Heart right ventricle (tissue), 16 donors: Measurements from ENCODE around the gene RNF13. TPM values are rescaled to one million over a fixed set of nuclear protein-coding genes. Genes with fewer than 3 reads are reported as not detected.

ENCODE experiments used
- ATAC-seq, 8 donors: fragments of 200-7000 bp; cut with Tn5 transposase; one replicate each; pipeline ENCODE4 v1.9.1; 2020; ENCODE audit warnings: mild to moderate bottlenecking in 8 of 8, moderate library complexity in 8 of 8, moderate number of reproducible peaks in 1 of 8
- DNase-seq, 2 donors: peaks; one replicate each; pipeline ENCODE4 v3.0.0-alpha.2; 2020
- H3K27ac ChIP-seq, 10 donors: fragments of 200-600 bp; sonication (generic) in 2 of 10; one replicate each; pipeline versions ENCODE4 v1.5.0 to v1.8.0; 2020 to 2022; ENCODE audit warnings: mild to moderate bottlenecking in 3 of 10
- H3K27me3 ChIP-seq, 7 donors: fragments of 200-600 bp; one replicate each; pipeline ENCODE4 v1.8.0; 2021 to 2022; ENCODE audit warnings: mild to moderate bottlenecking in 2 of 7
- H3K36me3 ChIP-seq, 9 donors: fragments of 200-600 bp; sonication (generic) in 1 of 9; one replicate each; pipeline versions ENCODE4 v1.5.0 to v1.8.0; 2020 to 2022; ENCODE audit warnings: mild to moderate bottlenecking in 2 of 9
- H3K4me1 ChIP-seq, 9 donors: fragments of 200-600 bp; sonication (generic) in 1 of 9; one replicate each; pipeline versions ENCODE4 v1.5.0 to v1.8.0; 2020 to 2022; ENCODE audit warnings: mild to moderate bottlenecking in 4 of 9
- H3K4me3 ChIP-seq, 10 donors: fragments of 200-600 bp; sonication (generic) in 2 of 10; one replicate each; pipeline versions ENCODE4 v1.5.0 to v1.8.0; 2020 to 2022; ENCODE audit warnings: mild to moderate bottlenecking in 7 of 10, moderate library complexity in 2 of 10
- H3K9me3 ChIP-seq, 11 donors: fragments of 200-600 bp in 10 of 11; sonication (generic) in 2 of 11; one replicate each; pipeline versions ENCODE4 v1.5.0 to v1.8.0; 2013 to 2022; ENCODE audit warnings: mild to moderate bottlenecking in 2 of 11, control low read depth in 1 of 11, moderate library complexity in 1 of 11
- WGBS, 2 donors: extraction: QIAGEN DNeasy Blood & Tissue Kit; methylation state at CpG; one replicate each; pipeline ENCODE4 v1.1.7; 2013; ENCODE audit warnings: inconsistent platforms in 1 of 2; 5-methylcytosine and 5-hydroxymethylcytosine counted together
- intact Hi-C, 10 donors: fragments of 100-400 bp; cut with DNase I; formaldehyde crosslinking; loops; one replicate each; pipeline versions ENCODE4 v1.11.1 to v1.14.2; 2022
- polyA plus RNA-seq, 2 donors: library from polyadenylated mRNA; stranded (reverse); fragments of 200-250 nt; gene quantifications; one replicate each; pipeline ENCODE4 v1.2.3, GENCODE V29; 2013
- total RNA-seq, 10 donors: library from RNA; stranded (reverse); fragmentation: NEBNext Ultra II Directional in 3 of 10; extraction: Animal tissue kit (Norgen Biotek cat#: 25700) in 3 of 10; gene quantifications; one replicate each; pipeline versions ENCODE4 v1.2.1 to v1.2.4, GENCODE V29; 2021 to 2023
- TF ChIP-seq, protein P1 (sequence below), 9 donors: fragments of 200-600 bp; sonication (generic) in 2 of 9; IDR thresholded peaks; one replicate each; pipeline versions ENCODE4 v1.5.0 to v1.8.0; 2021 to 2022; ENCODE audit warnings: antibody characterized with exemption in 9 of 9, mild to moderate bottlenecking in 5 of 9, moderate library complexity in 1 of 9
- donor health status: Arrhythmogenic right ventricular cardiomyopathy.
- donor health status: ischemic (EF 13 %, LVEDD 7.1; RV severe dilation, severe dysfunction).
- donor health status: healthy with polysubstance abuse.
- donor health status: DM: no; HTN: yes; CAD: no.
- donor health status: DM: no; HTN: no; CAD: no.
- donor health status: ischemic (EF 25% LVEDD 6.9; RV normal size, moderate dysfunction).
- donor health status: ischemic (EF 25% LVEDD 5.7; RV mildly dilated, moderate dysfunction).
- donor health status: healthy.
- donor health status: DM: yes; HTN: yes; CAD: no.
- donor health status: Ischemic cardiomyopathy.
- donor health status: ischemic (EF 35%, LVEDD 5.7; RV mildly dilated, moderate dysfunction).
- donor health status: nonischemic (EF 11% LVEDD 7.7; RV severe dilation, severe dysfunction).
- donor health status: DM: yes; HTN: yes; CAD: no.
- donor health status: PGD.
- donor health status: ischemic (EF 29% LVEDD 5.4; RV normal size, mild dysfunction).
- donor health status: nonischemic (EF 23%, LVEDD 6.1; RV moderate dilation, normal function).

RNF13 gene
- total and polyA plus RNA-seq, 12 donors: 24.8 to 72.3 (median 52.4) TPM

DNA sequence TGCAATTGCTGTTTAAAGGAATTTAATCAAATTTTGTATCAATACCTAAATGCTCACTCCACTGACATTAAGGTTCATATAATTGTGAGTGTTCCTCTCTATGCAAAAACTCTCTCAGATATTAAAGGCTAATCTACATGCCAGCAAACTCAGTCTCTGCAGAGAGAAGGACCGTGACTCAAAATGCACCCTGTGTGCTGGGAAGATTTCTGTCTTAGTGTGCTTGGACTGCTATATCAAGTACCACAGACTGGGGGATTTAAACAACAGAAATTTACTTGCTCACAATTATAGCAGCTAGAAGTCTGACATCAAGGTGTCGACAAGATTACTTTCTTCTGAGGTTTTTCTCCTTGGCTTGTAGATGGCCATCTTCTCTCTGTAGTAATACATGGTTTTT, 176.3 kb downstream of the RNF13 start:
- Histone ChIP-seq H3K36me3 (no peaks in the 10 kb centered on the region), H3K27ac (no peak overlapping the region), H3K4me3 (no peak overlapping the region), H3K9me3 (peaks cover 0 to 8% (median 4%) of the 10 kb centered on the region in 11 donors), H3K27me3 (no peaks in the 10 kb centered on the region), H3K4me1 (peaks cover 0 to 5% (median 0%) of the 10 kb centered on the region in 9 donors)
- DNase-seq (no peak), ATAC-seq (no peak)
- TF ChIP-seq, protein P1, sequence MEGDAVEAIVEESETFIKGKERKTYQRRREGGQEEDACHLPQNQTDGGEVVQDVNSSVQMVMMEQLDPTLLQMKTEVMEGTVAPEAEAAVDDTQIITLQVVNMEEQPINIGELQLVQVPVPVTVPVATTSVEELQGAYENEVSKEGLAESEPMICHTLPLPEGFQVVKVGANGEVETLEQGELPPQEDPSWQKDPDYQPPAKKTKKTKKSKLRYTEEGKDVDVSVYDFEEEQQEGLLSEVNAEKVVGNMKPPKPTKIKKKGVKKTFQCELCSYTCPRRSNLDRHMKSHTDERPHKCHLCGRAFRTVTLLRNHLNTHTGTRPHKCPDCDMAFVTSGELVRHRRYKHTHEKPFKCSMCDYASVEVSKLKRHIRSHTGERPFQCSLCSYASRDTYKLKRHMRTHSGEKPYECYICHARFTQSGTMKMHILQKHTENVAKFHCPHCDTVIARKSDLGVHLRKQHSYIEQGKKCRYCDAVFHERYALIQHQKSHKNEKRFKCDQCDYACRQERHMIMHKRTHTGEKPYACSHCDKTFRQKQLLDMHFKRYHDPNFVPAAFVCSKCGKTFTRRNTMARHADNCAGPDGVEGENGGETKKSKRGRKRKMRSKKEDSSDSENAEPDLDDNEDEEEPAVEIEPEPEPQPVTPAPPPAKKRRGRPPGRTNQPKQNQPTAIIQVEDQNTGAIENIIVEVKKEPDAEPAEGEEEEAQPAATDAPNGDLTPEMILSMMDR (IDR thresholded peaks at IDR 0.05): no peak
- 86 to 88% methylated on average over 2 of the region's 2 CpGs for WGBS, 2 donors
- intact Hi-C loops: no loop called here

- no peak overlapping the region for H3K27ac ChIP-seq
Observed at GRCh38 chr3:149990423-149990948, 177.5 kb downstream of the RNF13 start.

DNA sequence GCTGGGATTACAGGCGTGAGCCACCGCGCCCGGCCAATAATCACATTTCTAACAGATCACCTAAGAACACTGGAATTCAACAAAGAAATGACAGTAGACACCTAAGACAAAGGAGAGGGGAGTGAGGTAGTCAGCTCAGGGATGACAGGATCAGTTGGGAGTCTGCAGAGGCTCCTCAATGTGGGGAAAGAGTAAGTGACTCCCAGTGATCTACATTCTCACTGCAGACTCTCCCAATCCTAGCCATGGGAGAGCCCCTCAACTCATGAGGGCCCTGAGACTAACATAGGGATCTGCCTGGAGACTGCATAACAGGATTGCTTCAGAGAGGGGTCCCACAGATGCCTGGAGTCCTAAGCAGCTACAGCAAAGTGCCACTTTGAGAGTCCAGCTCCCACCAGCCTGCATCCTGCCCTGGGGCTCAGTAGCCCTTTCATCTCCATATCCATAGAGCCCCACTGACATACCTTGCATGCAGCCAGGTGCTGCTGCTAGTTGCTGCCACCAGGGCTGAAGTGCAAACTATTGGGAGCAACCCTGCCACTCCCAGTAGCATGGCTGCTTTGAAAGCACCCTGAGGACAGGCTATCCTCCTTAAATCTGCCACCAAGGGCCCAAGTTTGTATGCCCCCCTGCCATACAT, 179.5 kb downstream of the RNF13 start:
- TF ChIP-seq, protein P1 (IDR thresholded peaks at IDR 0.05): no peak
- no peaks in the 10 kb centered on the region for H3K36me3 ChIP-seq
- no peak overlapping the region for H3K27ac ChIP-seq
- DNase-seq (no peak), ATAC-seq (no peak)
- H3K27me3 ChIP-seq: no peaks in the 10 kb centered on the region
- H3K4me3 ChIP-seq: no peak overlapping the region
- 93 to 98% methylated on average over 4 of the region's 4 CpGs for WGBS, 2 donors
- H3K9me3 ChIP-seq: peaks cover 0 to 26% (median 16%) of the 10 kb centered on the region in 11 donors
- peaks cover 0 to 5% (median 0%) of the 10 kb centered on the region in 9 donors for H3K4me1 ChIP-seq
- intact Hi-C loops: loop anchor here in 1 of 10 donors (10.0 kb wide), 1 partner anchor 102 kb away; no protein-coding TSS in a partner anchor

More at GRCh38 chr3:149990423-149990948, 177.5 kb downstream of the RNF13 start:
- H3K4me3 ChIP-seq: no peak overlapping the region
- DNase-seq (no peak), ATAC-seq (no peak)
- no peaks in the 10 kb centered on the region for H3K36me3 ChIP-seq
- H3K27me3 ChIP-seq: no peaks in the 10 kb centered on the region
- peaks cover 0 to 5% (median 0%) of the 10 kb centered on the region in 9 donors for H3K4me1 ChIP-seq
- intact Hi-C loops: loop anchor here in 1 of 10 donors (10.0 kb wide), 1 partner anchor 104 kb away; no protein-coding TSS in a partner anchor
- 73 to 86% methylated on average over 1 of the region's 1 CpG for WGBS, 2 donors
- H3K9me3 ChIP-seq: peaks cover 0 to 20% (median 14%) of the 10 kb centered on the region in 11 donors
- TF ChIP-seq, protein P1 (IDR thresholded peaks at IDR 0.05): no peak

DNA sequence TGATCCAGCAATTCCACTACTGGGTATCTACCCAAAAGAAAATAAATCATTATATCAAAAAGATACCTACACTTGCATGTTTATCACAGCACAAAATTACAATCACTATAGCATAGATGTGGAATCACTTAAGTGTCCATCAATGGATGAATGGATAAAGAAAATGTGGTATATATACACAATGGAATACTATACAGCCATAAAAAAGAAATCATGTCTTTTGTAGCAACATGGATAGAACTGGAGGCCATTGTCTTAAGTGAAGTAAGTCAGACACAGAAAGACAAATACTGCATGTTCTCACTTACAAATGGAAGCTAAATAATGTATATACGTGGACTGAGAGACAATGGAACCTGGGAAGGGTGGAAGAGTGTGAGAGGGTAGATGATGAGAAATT, 185.9 kb downstream of the RNF13 start:
- no peak overlapping the region for H3K27ac ChIP-seq
- H3K4me1 ChIP-seq: no peaks in the 10 kb centered on the region
- H3K4me3 ChIP-seq: no peak overlapping the region
- intact Hi-C loops: loop anchor here in 1 of 10 donors (10.0 kb wide), 1 partner anchor 96 kb away; no protein-coding TSS in a partner anchor
- no peak for ATAC-seq
- DNase-seq: no peak
- 97 to 98% methylated on average over 1 of the region's 1 CpG for WGBS, 2 donors
- peaks cover 0 to 42% (median 16%) of the 10 kb centered on the region in 11 donors for H3K9me3 ChIP-seq
- TF ChIP-seq, protein P1 (IDR thresholded peaks at IDR 0.05): no peak
- H3K27me3 ChIP-seq: no peaks in the 10 kb centered on the region
- no peaks in the 10 kb centered on the region for H3K36me3 ChIP-seq
